IMR-90 (cell line): ENCODE measurements around the gene ANKH. TPM values are rescaled to one million over a fixed set of nuclear protein-coding genes. Genes with fewer than 3 reads are reported as not detected.

Experiments used
- ATAC-seq: fragments of 200-7000 bp; cut with Tn5 transposase; 2 replicates; pipeline ENCODE4 v1.9.1; 2020; ENCODE audit warnings: low read depth, mild to moderate bottlenecking, moderate library complexity
- BruUV-seq: library from RNA; stranded (reverse); fragments of 400-500 nt; replicated peaks from 2 replicates; lab custom pipeline; 2021; lab: Mats Ljungman, UMichigan
- CTCF ChIA-PET: fragments of 300-600 bp; formaldehyde crosslinking; extraction: SDS; loops from one replicate; lab custom pipeline; 2021; ENCODE audit warnings: antibody characterized with exemption; lab: Yijun Ruan, JAX
- POLR2A ChIA-PET: fragments of 300-600 bp; sonication (Branson Sonifier 250); formaldehyde crosslinking; loops from one replicate; lab custom pipeline; 2022; ENCODE audit warnings: antibody characterized with exemption; ENCODE audit not compliant: unreplicated experiment; lab: Charles Lee
- DNase-seq: peaks from one replicate; pipeline ENCODE4 v3.0.0; 2013
- H2AFZ ChIP-seq: replicated peaks from 2 replicates; pipeline ENCODE3; 2013; ENCODE audit warnings: low read length, mild to moderate bottlenecking; ENCODE audit not compliant: poor library complexity
- H2AK5ac ChIP-seq: 2 replicates; pipeline ENCODE4 v1.6.1; 2013; ENCODE audit warnings: low read depth, low read length, inconsistent platforms
- H2AK9ac ChIP-seq: replicated peaks from 2 replicates; pipeline ENCODE3; 2013; ENCODE audit warnings: mild to moderate bottlenecking, low read depth, low read length, moderate library complexity; ENCODE audit not compliant: poor library complexity
- H2BK120ac ChIP-seq: 2 replicates; pipeline ENCODE4 v1.6.1; 2013; ENCODE audit warnings: low read depth, low read length, inconsistent platforms
- H2BK15ac ChIP-seq: 3 replicates; pipeline ENCODE4 v1.6.1; 2013; ENCODE audit warnings: low read depth, low read length, inconsistent platforms
- H2BK20ac ChIP-seq: 2 replicates; pipeline ENCODE4 v1.6.1; 2013; ENCODE audit warnings: low read depth, mild to moderate bottlenecking, inconsistent platforms, low read length, moderate library complexity
- H2BK5ac ChIP-seq: 2 replicates; pipeline ENCODE4 v1.6.1; 2013; ENCODE audit warnings: mild to moderate bottlenecking, low read depth, low read length, inconsistent platforms; ENCODE audit not compliant: poor library complexity, severe bottlenecking
- H3K14ac ChIP-seq: replicated peaks from 2 replicates; pipeline ENCODE4 v1.6.1; 2013; ENCODE audit warnings: low read depth, low read length, inconsistent platforms
- H3K18ac ChIP-seq: 2 replicates; pipeline ENCODE4 v1.6.1; 2013; ENCODE audit warnings: low read depth, low read length, control low read depth
- H3K23ac ChIP-seq: 2 replicates; pipeline ENCODE4 v1.6.1; 2013; ENCODE audit warnings: low read depth, low read length, inconsistent platforms
- H3K27ac ChIP-seq: 2 replicates; pipeline ENCODE4 v1.5.1; 2013; ENCODE audit warnings: mild to moderate bottlenecking, control low read depth, low read length; ENCODE audit not compliant: insufficient read depth
- H3K27me3 ChIP-seq: 2 replicates; pipeline ENCODE4 v1.6.1; 2013; ENCODE audit warnings: low read length; ENCODE audit not compliant: control insufficient read depth, insufficient read depth
- H3K36me3 ChIP-seq: 2 replicates; pipeline ENCODE4 v1.6.1; 2013; ENCODE audit warnings: low read length, mixed read lengths; ENCODE audit not compliant: control insufficient read depth, insufficient read depth
- H3K4ac ChIP-seq: 2 replicates; pipeline ENCODE4 v1.6.1; 2013; ENCODE audit warnings: low read depth, low read length, inconsistent platforms
- H3K4me1 ChIP-seq: 2 replicates; pipeline ENCODE4 v1.6.1; 2013; ENCODE audit warnings: low read length, mixed read lengths; ENCODE audit not compliant: control insufficient read depth, insufficient read depth
- H3K4me2 ChIP-seq: 2 replicates; pipeline ENCODE4 v1.6.1; 2013; ENCODE audit warnings: low read depth, mild to moderate bottlenecking, control low read depth, low read length, moderate library complexity
- H3K4me3 ChIP-seq: 2 replicates; pipeline ENCODE4 v1.5.1; 2013; ENCODE audit warnings: low read depth, mild to moderate bottlenecking, control low read depth, low read length, moderate library complexity; ENCODE audit not compliant: insufficient read depth
- H3K56ac ChIP-seq: 2 replicates; pipeline ENCODE4 v1.6.1; 2013; ENCODE audit warnings: low read length, inconsistent platforms; ENCODE audit not compliant: insufficient read depth; ENCODE audit errors: extremely low read depth
- H3K79me1 ChIP-seq, 2 experiments: 2 replicates each; pipeline ENCODE4 v1.6.1; 2013; ENCODE audit warnings: low read length in 2 of 2, inconsistent platforms in 1 of 2, low read depth in 1 of 2
- H3K9ac ChIP-seq: 2 replicates; pipeline ENCODE4 v1.6.1; 2013; ENCODE audit warnings: low read depth, low read length, control low read depth
- H3K9me1 ChIP-seq: 2 replicates; pipeline ENCODE4 v1.6.1; 2013; ENCODE audit warnings: low read length, inconsistent platforms; ENCODE audit not compliant: insufficient read depth
- H3K9me3 ChIP-seq: 2 replicates; pipeline ENCODE4 v1.6.1; 2013; ENCODE audit warnings: low read length; ENCODE audit not compliant: control insufficient read depth, insufficient read depth
- H4K20me1 ChIP-seq: 2 replicates; pipeline ENCODE4 v1.6.1; 2013; ENCODE audit warnings: low read length, inconsistent platforms; ENCODE audit not compliant: insufficient read depth
- H4K5ac ChIP-seq: 2 replicates; pipeline ENCODE4 v1.6.1; 2013; ENCODE audit warnings: mild to moderate bottlenecking, low read depth, low read length, control low read depth
- H4K8ac ChIP-seq, 2 experiments: 2 replicates each; pipeline ENCODE4 v1.6.1; 2013; ENCODE audit warnings: low read depth in 2 of 2, low read length in 2 of 2, control low read depth in 1 of 2, inconsistent platforms in 1 of 2
- H4K91ac ChIP-seq: 2 replicates; pipeline ENCODE4 v1.6.1; 2013; ENCODE audit warnings: low read depth, low read length, inconsistent platforms; ENCODE audit not compliant: insufficient read depth
- BHLHE40 ChIP-seq: fragments of 150-350 bp; IDR thresholded peaks from 2 replicates; pipeline ENCODE4 v1.6.1; 2016; ENCODE audit warnings: mild to moderate bottlenecking, low read depth, low read length
- CEBPB ChIP-seq: IDR thresholded peaks from 2 replicates; pipeline ENCODE4 v1.6.1; 2012; ENCODE audit warnings: low read depth, low read length, improper control_type of control experiment
- CHD1 ChIP-seq: IDR thresholded peaks from 2 replicates; pipeline ENCODE4 v1.6.1; 2012; ENCODE audit warnings: low read depth, low read length, improper control_type of control experiment
- FOS ChIP-seq: fragments of 150-350 bp; IDR thresholded peaks from 2 replicates; pipeline ENCODE4 v1.6.1; 2016; ENCODE audit warnings: low read depth, low read length
- MAFK ChIP-seq: IDR thresholded peaks from 2 replicates; pipeline ENCODE4 v1.6.1; 2012; ENCODE audit warnings: low read depth, low read length, improper control_type of control experiment
- MAZ ChIP-seq: IDR thresholded peaks from 2 replicates; pipeline ENCODE4 v1.6.1; 2012; ENCODE audit warnings: low read depth, mild to moderate bottlenecking, low read length, improper control_type of control experiment, moderate library complexity, borderline replicate concordance
- MXI1 ChIP-seq: IDR thresholded peaks from 2 replicates; pipeline ENCODE4 v1.6.1; 2012; ENCODE audit warnings: low read depth, mild to moderate bottlenecking, low read length, moderate library complexity, borderline replicate concordance
- NFE2L2 ChIP-seq: fragments of 150-350 bp; IDR thresholded peaks from 2 replicates; pipeline ENCODE4 v1.6.1; 2016; ENCODE audit warnings: low read depth, mild to moderate bottlenecking, low read length
- POLR2A ChIP-seq: IDR thresholded peaks from 2 replicates; pipeline ENCODE4 v1.6.1; 2012; ENCODE audit warnings: mild to moderate bottlenecking, low read depth, low read length
- RAD21 ChIP-seq: IDR thresholded peaks from 2 replicates; pipeline ENCODE4 v1.6.1; 2012; ENCODE audit warnings: low read length, improper control_type of control experiment
- RCOR1 ChIP-seq: IDR thresholded peaks from 2 replicates; pipeline ENCODE4 v1.6.1; 2012; ENCODE audit warnings: mild to moderate bottlenecking, low read length, improper control_type of control experiment; ENCODE audit not compliant: insufficient replicate concordance
- RFX5 ChIP-seq: IDR thresholded peaks from 2 replicates; pipeline ENCODE4 v1.8.0; 2012; ENCODE audit warnings: low read depth, mild to moderate bottlenecking, low read length, moderate library complexity
- SMC3 ChIP-seq: fragments of 150-350 bp; IDR thresholded peaks from 2 replicates; pipeline ENCODE4 v1.6.1; 2016; ENCODE audit warnings: low read depth, mild to moderate bottlenecking, antibody characterized with exemption, low read length, moderate library complexity
- WGBS, 2 experiments: methylation state at CpG; one replicate each; pipeline versions ENCODE4 v1.1.5 to v1.1.7; 2013; ENCODE audit warnings: missing lambda C conversion rate in 2 of 2; ENCODE audit not compliant: insufficient read length in 1 of 2; ENCODE audit errors: extremely low coverage in 2 of 2; 5-methylcytosine and 5-hydroxymethylcytosine counted together
- dilution Hi-C: fragments of 300-500 bp; cut with HindIII; formaldehyde crosslinking; loops from one replicate; pipeline ENCODE4 v1.14.3; 2018; ENCODE audit warnings: low sequenced_read_pairs; ENCODE audit not compliant: unreplicated experiment
- in situ Hi-C: fragments of 300-500 bp; cut with MboI; formaldehyde crosslinking; loops from 3 replicates; pipeline ENCODE4 v1.14.3; 2019; ENCODE audit warnings: low sequenced_read_pairs, inconsistent platforms, mixed read lengths
- intact Hi-C: fragments of 100-400 bp; cut with micrococcal nuclease; formaldehyde crosslinking; loops from 2 replicates; pipeline ENCODE4 v1.10.0; 2022
- polyA plus RNA-seq, 3 experiments: library from polyadenylated mRNA; depleted of rRNA; stranded (reverse); fragments of >200 nt; gene quantifications; 2 replicates each; pipeline ENCODE4 v1.2.3, GENCODE V29; 2012; ENCODE audit warnings: low replicate concordance in 1 of 3
- total RNA-seq: library from RNA; depleted of rRNA; stranded (reverse); fragments of >200 nt; gene quantifications from 2 replicates; pipeline ENCODE4 v1.2.3, GENCODE V29; 2012
- TF ChIP-seq, protein P1 (sequence below): conservative IDR thresholded peaks from 2 replicates; pipeline ENCODE4 v1.5.1; 2012; ENCODE audit warnings: mild to moderate bottlenecking, low read depth, low read length, improper control_type of control experiment

The ANKH gene
- total and polyA plus RNA-seq, 2 of the 4 experiments (the other 2 are of a cell fraction), result 5.2 to 17.2 TPM

DNA sequence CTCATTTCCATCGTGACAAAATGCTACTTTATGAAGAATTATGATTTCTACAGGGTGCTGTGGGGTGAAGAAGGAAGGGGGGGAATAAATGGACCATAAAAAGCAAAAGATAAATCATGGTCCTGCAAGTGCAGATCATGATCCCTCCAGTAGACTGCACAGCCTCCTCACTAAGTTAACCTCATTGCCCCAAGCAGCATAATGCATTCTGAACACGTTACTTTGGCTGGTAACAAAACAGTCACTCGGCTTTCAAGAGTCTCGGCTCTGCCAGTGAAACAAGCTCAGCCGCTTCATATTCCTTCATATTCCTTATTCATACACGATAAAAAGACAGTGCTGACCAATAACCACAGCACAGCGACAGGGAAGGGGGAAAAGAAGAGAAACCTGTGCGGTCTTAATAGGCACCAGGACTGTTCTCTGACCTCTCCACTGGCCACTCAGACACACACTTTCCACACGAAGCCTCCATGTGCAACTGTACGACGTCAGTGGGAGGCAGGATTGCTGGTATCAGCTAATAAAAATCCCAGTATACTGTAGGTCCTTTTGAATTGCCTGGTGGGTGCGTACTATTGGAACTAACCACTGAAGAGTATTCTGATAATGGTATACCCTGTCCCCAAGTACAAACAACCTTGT lies 60.5 kb downstream of the ANKH start (continued):
- no peak for TF ChIP-seq SMC3

DNA sequence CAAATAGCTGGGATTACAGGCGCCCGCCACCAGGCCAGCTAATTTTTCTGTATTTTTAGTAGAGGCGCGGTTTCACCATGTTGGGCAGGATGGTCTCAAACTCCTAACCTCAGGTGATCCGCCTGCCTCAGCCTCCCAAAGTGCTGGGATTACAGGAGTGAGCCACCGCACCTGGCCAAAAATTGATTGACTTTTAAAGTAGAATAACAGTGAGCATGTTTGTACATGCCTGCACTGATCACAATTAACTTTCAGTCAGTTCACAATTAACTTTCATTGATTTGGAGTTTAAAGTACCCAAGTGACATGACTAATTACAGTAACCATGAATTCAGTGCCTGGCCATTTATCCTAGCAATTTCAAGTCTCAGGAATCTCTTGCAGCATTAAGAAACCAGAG lies 61.3 kb downstream of the ANKH start:
- Histone ChIP-seq H3K14ac (peak overlapping the region; percentile 51), H3K9me3 (no peaks in the 10 kb centered on the region), H3K27ac (peak overlapping the region; percentile 94), H2BK15ac (peak overlapping the region; percentile 69), H3K79me1 (peaks cover 6 to 18% of the 10 kb centered on the region in 2 experiments; a peak in 2 of 4 replicates), H3K36me3 (no peaks in the 10 kb centered on the region), H3K23ac (peak overlapping the region; percentile 79; the same call in 1 of the 2 replicates), H3K4me3 (no peak overlapping the region), H2BK20ac (peak overlapping the region; percentile 64; the same call in 1 of the 2 replicates), H3K9me1 (peaks cover 3% of the 10 kb centered on the region; the same call in 1 of the 2 replicates), H2AK9ac (no peak overlapping the region), H2BK120ac (peak overlapping the region; percentile 79; the same call in 1 of the 2 replicates), H2BK5ac (peak overlapping the region; percentile 69), H3K4me1 (peaks cover 22% of the 10 kb centered on the region), H3K4ac (peak overlapping the region; percentile 72), H4K91ac (peak overlapping the region; percentile 67), H4K5ac (peak overlapping the region; percentile 50), H4K8ac (peak overlapping the region; percentile 63 to 90), H3K4me2 (peak overlapping the region; percentile 80), H4K20me1 (no peaks in the 10 kb centered on the region), H2AFZ (no peak overlapping the region), H3K56ac (no peak overlapping the region), H3K27me3 (no peaks in the 10 kb centered on the region), H2AK5ac (peak overlapping the region; percentile 72), H3K18ac (peak overlapping the region; percentile 88; the same call in 1 of the 2 replicates), H3K9ac (no peak overlapping the region)
- DNase-seq (no peak), ATAC-seq (no peak)
- TF ChIP-seq RCOR1, result no peak
- TF ChIP-seq RAD21, result no peak
- no peak for TF ChIP-seq NFE2L2
- no peak for TF ChIP-seq FOS
- TF ChIP-seq CEBPB, result no peak
- TF ChIP-seq MAZ, result no peak
- TF ChIP-seq MXI1, result no peak
- no peak for TF ChIP-seq CHD1
- TF ChIP-seq BHLHE40, result no peak
- TF ChIP-seq RFX5, result no peak
- TF ChIP-seq SMC3, result no peak
- TF ChIP-seq, protein P1, sequence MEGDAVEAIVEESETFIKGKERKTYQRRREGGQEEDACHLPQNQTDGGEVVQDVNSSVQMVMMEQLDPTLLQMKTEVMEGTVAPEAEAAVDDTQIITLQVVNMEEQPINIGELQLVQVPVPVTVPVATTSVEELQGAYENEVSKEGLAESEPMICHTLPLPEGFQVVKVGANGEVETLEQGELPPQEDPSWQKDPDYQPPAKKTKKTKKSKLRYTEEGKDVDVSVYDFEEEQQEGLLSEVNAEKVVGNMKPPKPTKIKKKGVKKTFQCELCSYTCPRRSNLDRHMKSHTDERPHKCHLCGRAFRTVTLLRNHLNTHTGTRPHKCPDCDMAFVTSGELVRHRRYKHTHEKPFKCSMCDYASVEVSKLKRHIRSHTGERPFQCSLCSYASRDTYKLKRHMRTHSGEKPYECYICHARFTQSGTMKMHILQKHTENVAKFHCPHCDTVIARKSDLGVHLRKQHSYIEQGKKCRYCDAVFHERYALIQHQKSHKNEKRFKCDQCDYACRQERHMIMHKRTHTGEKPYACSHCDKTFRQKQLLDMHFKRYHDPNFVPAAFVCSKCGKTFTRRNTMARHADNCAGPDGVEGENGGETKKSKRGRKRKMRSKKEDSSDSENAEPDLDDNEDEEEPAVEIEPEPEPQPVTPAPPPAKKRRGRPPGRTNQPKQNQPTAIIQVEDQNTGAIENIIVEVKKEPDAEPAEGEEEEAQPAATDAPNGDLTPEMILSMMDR, result no peak
- no peak for TF ChIP-seq MAFK
- TF ChIP-seq POLR2A, result no peak
- CTCF ChIA-PET, result interaction anchor here (0.8 kb wide), 1 partner anchor 48 kb away, joined by 3 read pairs; no protein-coding TSS in a partner anchor
- WGBS, 2 experiments, result no CpG with 5 or more reads among the region's 6 CpGs
- POLR2A ChIA-PET, result interaction anchor here (0.6 kb wide), 1 partner anchor 258 kb away, joined by 12 read pairs; no protein-coding TSS in a partner anchor
- in situ Hi-C loops, result no loop called here
- intact Hi-C loops, result no loop called here
- dilution Hi-C loops, result no loop called here
- no TSS peak for BruUV-seq
